GM18951 (cell line): ENCODE measurements around the gene GRM3.
"Not testable (repeated sequence)": the region's sequence is repeated elsewhere in the genome, so short reads cannot be mapped to it uniquely, and the experiment has no call there.

Experiments
- POLR2A ChIP-seq: IDR thresholded peaks from 4 replicates; pipeline ENCODE4 v1.6.1; 2011; ENCODE audit warnings: mild to moderate bottlenecking; ENCODE audit not compliant: insufficient read length, insufficient read depth; ENCODE audit errors: extremely low read depth
- in situ Hi-C: fragments of 300-500 bp; cut with MboI; formaldehyde crosslinking; loops from one replicate; pipeline ENCODE4 v1.12.0; 2022; ENCODE audit warnings: low sequenced_read_pairs, mixed read lengths, inconsistent platforms; ENCODE audit not compliant: unreplicated experiment

The GRM3 gene

DNA sequence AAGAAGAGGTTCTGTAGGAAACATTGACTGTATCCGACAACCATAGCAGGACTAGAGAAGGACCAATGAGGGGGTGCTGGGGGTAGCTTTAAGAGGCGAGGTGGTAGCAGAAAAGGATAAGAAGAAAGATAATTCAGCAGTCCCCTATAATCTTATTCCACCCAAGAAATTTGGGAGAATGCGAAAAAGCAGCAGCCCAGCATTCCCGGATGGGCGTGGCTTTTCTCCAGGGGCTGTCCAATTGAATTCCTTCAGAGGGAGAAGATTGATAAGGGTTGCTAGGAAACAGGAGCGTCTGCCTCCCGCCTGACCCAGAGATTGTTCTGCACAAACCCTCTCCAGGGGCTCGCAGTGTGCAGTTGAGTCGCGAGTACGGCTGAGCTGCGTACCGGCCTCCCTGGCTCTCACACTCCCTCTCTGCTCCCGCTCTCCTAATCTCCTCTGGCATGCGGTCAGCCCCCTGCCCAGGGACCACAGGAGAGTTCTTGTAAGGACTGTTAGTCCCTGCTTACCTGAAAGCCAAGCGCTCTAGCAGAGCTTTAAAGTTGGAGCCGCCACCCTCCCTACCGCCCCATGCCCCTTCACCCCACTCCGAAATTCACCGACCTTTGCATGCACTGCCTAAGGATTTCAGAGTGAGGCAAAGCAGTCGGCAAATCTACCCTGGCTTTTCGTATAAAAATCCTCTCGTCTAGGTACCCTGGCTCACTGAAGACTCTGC, at the start of gene GRM3:
Gene GRM3 (plus strand): TSS at position 349 of the 721 bp plus-strand sequence. CDS start 121,237 bp downstream, outside the sequence.
- no peak for TF ChIP-seq POLR2A
- in situ Hi-C loops: no loop called here

DNA sequence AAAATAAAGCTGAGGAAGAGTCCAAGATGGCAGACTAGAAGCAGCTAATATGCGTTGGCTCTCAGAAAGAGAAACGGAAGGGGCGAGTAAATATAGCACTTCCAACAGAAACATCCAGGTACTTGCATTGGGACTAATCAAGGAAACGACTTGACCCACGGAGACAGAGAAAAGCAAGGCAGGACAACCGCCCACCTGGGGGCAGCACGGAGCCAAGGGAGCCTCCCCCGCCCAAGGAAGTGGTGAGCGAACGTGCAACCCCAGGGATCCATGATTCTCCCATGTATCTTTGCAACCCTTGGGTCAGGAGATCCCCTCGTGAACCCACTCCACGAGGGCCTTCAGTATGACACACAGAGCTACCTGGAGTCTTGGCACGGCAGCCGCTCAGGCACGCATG, 45.4 kb upstream of the GRM3 start:
- in situ Hi-C loops: no loop called here
- TF ChIP-seq POLR2A: no peak

GRCh38 chr7:86598721-86599120, 45.0 kb upstream of the GRM3 start:
- TF ChIP-seq POLR2A: no peak
- in situ Hi-C loops: no loop called here

GRCh38 chr7:86600506-86601290, 43.0 kb upstream of the GRM3 start:
- in situ Hi-C loops: no loop called here
- no peak for TF ChIP-seq POLR2A

DNA sequence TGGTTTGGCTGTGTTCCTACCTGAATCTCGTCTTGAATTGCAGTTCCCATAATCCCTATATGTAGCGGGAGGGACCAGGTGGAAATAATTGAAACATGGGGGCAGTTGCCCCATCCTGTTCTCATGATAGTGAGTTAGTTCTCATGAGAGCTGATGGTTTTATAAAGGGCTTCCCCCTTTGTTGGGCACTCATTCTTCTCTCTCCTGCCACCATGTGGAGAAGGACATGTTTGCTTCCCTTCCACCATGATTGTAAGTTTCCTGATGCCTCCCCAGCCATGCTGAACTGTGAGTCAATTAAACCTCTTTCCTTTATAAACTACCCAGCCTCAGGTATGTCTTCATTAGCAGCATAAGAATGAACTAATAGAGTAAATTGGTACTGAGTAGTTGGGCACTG, 28.0 kb upstream of the GRM3 start:
- in situ Hi-C loops: not testable (repeated sequence)

DNA sequence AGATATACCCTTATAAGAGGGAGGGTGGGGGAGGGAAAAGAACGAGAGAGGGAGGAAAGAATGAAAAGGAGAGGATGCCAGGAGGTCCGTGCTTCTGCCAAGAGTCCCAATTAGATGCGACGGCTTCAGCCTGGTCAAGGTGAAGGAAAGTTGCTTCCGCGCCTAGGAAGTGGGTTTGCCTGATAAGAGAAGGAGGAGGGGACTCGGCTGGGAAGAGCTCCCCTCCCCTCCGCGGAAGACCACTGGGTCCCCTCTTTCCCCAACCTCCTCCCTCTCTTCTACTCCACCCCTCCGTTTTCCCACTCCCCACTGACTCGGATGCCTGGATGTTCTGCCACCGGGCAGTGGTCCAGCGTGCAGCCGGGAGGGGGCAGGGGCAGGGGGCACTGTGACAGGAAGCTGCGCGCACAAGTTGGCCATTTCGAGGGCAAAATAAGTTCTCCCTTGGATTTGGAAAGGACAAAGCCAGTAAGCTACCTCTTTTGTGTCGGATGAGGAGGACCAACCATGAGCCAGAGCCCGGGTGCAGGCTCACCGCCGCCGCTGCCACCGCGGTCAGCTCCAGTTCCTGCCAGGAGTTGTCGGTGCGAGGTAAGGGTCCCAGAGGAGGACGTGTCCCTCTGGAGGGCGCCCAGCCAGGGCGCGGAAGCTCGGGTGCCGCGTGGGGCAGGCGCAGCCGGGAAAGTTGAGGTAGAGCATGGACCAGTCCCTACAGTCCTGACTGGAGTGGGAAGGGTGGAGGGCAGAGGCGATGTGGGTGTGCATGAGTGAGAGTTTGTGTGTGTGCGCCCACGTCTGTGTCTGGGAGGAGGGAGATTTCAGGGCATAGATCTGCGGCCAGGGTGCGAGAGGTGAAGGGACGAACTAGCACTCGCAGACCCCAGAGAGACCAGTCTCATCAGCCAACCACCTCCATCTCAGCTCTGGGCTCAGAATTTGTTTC, 844 bp downstream of the GRM3 start:
- in situ Hi-C loops: no loop called here
- TF ChIP-seq POLR2A: no peak

DNA sequence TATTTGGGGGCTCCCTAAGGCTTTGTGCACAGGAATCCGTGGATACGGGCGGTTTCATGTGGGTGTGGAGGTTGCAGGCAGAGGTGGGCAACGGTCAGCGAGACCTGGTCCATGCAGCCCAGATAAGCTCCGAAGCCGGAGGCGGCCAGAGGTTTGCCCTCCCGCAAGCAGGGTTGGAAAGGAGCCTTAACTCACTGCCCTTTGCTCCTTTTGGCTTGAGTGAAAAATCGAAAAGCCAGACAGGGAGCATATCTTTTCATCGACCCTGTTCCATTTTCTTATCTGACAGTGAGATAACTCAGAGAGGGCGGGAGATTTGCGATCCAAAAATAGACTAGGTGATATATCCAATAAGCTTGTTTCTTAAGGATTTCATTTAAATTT, 1.5 kb downstream of the GRM3 start:
- in situ Hi-C loops: no loop called here
- no peak for TF ChIP-seq POLR2A

- no peak for TF ChIP-seq POLR2A
- in situ Hi-C loops: no loop called here
These were observed 2.1 kb downstream of the GRM3 start for GRCh38 chr7:86645676-86646276.

GRCh38 chr7:86647385-86648094, 3.8 kb downstream of the GRM3 start:
- TF ChIP-seq POLR2A: no peak
- in situ Hi-C loops: no loop called here

DNA sequence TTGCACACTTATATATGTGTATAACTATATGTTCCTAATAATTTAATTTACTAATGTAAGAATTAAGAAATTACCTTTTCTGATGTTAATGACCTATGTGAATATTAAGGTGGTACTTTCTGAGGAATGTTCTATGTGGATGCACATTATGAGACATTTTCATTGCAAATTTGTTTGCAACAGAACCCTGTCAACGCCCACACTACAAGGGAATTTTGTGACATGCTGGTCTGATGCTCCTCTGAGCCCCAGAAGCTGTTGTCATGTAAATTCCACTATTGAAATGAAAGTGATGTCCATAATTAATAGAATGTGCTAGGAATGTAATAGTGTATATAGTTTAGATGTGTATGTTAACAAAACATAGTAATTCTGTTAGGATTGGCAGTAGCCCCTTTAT, 4.5 kb downstream of the GRM3 start:
- TF ChIP-seq POLR2A: no peak
- in situ Hi-C loops: no loop called here

- no peak for TF ChIP-seq POLR2A
- in situ Hi-C loops: no loop called here
These were observed 10.4 kb downstream of the GRM3 start for GRCh38 chr7:86653919-86654659.

GRCh38 chr7:86657948-86658347, 14.2 kb downstream of the GRM3 start:
- no peak for TF ChIP-seq POLR2A
- in situ Hi-C loops: no loop called here
